ENCODE data around the gene FCHSD2.
"Not testable (repeated sequence)": the region's sequence is repeated elsewhere in the genome, so short reads cannot be mapped to it uniquely, and the experiment has no call there.

Gene FCHSD2

GRCh38 chr11:72828692-72829101 is 313.4 kb downstream of the FCHSD2 start:
- Mint-ChIP-seq H3K9me3 (no peaks in the 10 kb centered on the region), H3K27ac (peak overlapping the region; percentile 63), H3K36me3 (ENCODE audit: low read depth) (peaks cover 40% of the 10 kb centered on the region), H3K4me3 (no peak overlapping the region), H3K4me1 (ENCODE audit: low read depth) (peaks cover 15% of the 10 kb centered on the region), H3K27me3 (ENCODE audit: low read depth) (no peaks in the 10 kb centered on the region)

GRCh38 chr11:72828081-72828567 is 314.0 kb downstream of the FCHSD2 start:
- Mint-ChIP-seq H3K4me1 (ENCODE audit: low read depth) (peaks cover 15% of the 10 kb centered on the region), H3K9me3 (no peaks in the 10 kb centered on the region), H3K36me3 (ENCODE audit: low read depth) (peaks cover 43% of the 10 kb centered on the region), H3K27ac (peak overlapping the region; percentile 77), H3K27me3 (ENCODE audit: low read depth) (no peaks in the 10 kb centered on the region), H3K4me3 (no peak overlapping the region)

GRCh38 chr11:72827656-72828055 is 314.5 kb downstream of the FCHSD2 start:
- H3K27me3 Mint-ChIP-seq (ENCODE audit: low read depth); H3K4me3 Mint-ChIP-seq; H3K9me3 Mint-ChIP-seq: not testable (repeated sequence)
- Mint-ChIP-seq H3K27ac (peak overlapping the region; percentile 77), H3K36me3 (ENCODE audit: low read depth) (peaks cover 40% of the 10 kb centered on the region), H3K4me1 (ENCODE audit: low read depth) (peaks cover 15% of the 10 kb centered on the region)

- Mint-ChIP-seq H3K36me3 (ENCODE audit: low read depth) (peaks cover 41% of the 10 kb centered on the region), H3K27me3 (ENCODE audit: low read depth) (no peaks in the 10 kb centered on the region), H3K9me3 (no peaks in the 10 kb centered on the region)
Observed at GRCh38 chr11:72826942-72827480, 315.1 kb downstream of the FCHSD2 start.

GRCh38 chr11:72826191-72826941 is 315.8 kb downstream of the FCHSD2 start:
- Mint-ChIP-seq H3K9me3 (no peaks in the 10 kb centered on the region), H3K4me3 (no peak overlapping the region), H3K4me1 (ENCODE audit: low read depth) (peaks cover 11% of the 10 kb centered on the region), H3K27me3 (ENCODE audit: low read depth) (no peaks in the 10 kb centered on the region), H3K27ac (no peak overlapping the region), H3K36me3 (ENCODE audit: low read depth) (peaks cover 38% of the 10 kb centered on the region)

More at GRCh38 chr11:72826942-72827480, 315.1 kb downstream of the FCHSD2 start:
- Mint-ChIP-seq H3K4me1 (ENCODE audit: low read depth) (peaks cover 15% of the 10 kb centered on the region), H3K27ac (peak overlapping the region; percentile 77), H3K4me3 (no peak overlapping the region)

- Mint-ChIP-seq H3K36me3 (ENCODE audit: low read depth) (peaks cover 34% of the 10 kb centered on the region), H3K4me3 (no peak overlapping the region), H3K27me3 (ENCODE audit: low read depth) (no peaks in the 10 kb centered on the region), H3K4me1 (ENCODE audit: low read depth) (peaks cover 12% of the 10 kb centered on the region), H3K27ac (peak overlapping the region; percentile 31), H3K9me3 (no peaks in the 10 kb centered on the region)
Observed at GRCh38 chr11:72825661-72826060, 316.5 kb downstream of the FCHSD2 start.

GRCh38 chr11:72824811-72825505 is 317.2 kb downstream of the FCHSD2 start:
- peaks cover 33% of the 10 kb centered on the region for H3K36me3 Mint-ChIP-seq (ENCODE audit: low read depth)
- no peaks in the 10 kb centered on the region for H3K27me3 Mint-ChIP-seq (ENCODE audit: low read depth)
- H3K4me1 Mint-ChIP-seq (ENCODE audit: low read depth), result peaks cover 14% of the 10 kb centered on the region
- H3K9me3 Mint-ChIP-seq, result no peaks in the 10 kb centered on the region
- H3K27ac Mint-ChIP-seq, result peak overlapping the region; percentile 31
- H3K4me3 Mint-ChIP-seq, result no peak overlapping the region

- no peaks in the 10 kb centered on the region for H3K9me3 Mint-ChIP-seq
- no peaks in the 10 kb centered on the region for H3K27me3 Mint-ChIP-seq (ENCODE audit: low read depth)
- H3K4me1 Mint-ChIP-seq (ENCODE audit: low read depth), result peaks cover 14% of the 10 kb centered on the region
- no peak overlapping the region for H3K27ac Mint-ChIP-seq
- H3K36me3 Mint-ChIP-seq (ENCODE audit: low read depth), result peaks cover 34% of the 10 kb centered on the region
- H3K4me3 Mint-ChIP-seq, result no peak overlapping the region
Observed at GRCh38 chr11:72824020-72824419, 318.1 kb downstream of the FCHSD2 start.

GRCh38 chr11:72823105-72823804 is 318.9 kb downstream of the FCHSD2 start:
- Mint-ChIP-seq H3K4me1 (ENCODE audit: low read depth) (peaks cover 11% of the 10 kb centered on the region), H3K36me3 (ENCODE audit: low read depth) (peaks cover 33% of the 10 kb centered on the region), H3K27me3 (ENCODE audit: low read depth) (no peaks in the 10 kb centered on the region), H3K27ac (no peak overlapping the region), H3K4me3 (no peak overlapping the region), H3K9me3 (no peaks in the 10 kb centered on the region)

- Mint-ChIP-seq H3K36me3 (ENCODE audit: low read depth) (peaks cover 39% of the 10 kb centered on the region), H3K4me1 (ENCODE audit: low read depth) (peaks cover 9% of the 10 kb centered on the region)
Observed at GRCh38 chr11:72821920-72822799, 320.0 kb downstream of the FCHSD2 start.

GRCh38 chr11:72821221-72821919 is 320.7 kb downstream of the FCHSD2 start:
- H3K36me3 Mint-ChIP-seq (ENCODE audit: low read depth), result peaks cover 39% of the 10 kb centered on the region
- no peaks in the 10 kb centered on the region for H3K27me3 Mint-ChIP-seq (ENCODE audit: low read depth)
- H3K4me1 Mint-ChIP-seq (ENCODE audit: low read depth), result peaks cover 8% of the 10 kb centered on the region
- no peak overlapping the region for H3K4me3 Mint-ChIP-seq
- H3K27ac Mint-ChIP-seq, result no peak overlapping the region
- no peaks in the 10 kb centered on the region for H3K9me3 Mint-ChIP-seq

More at GRCh38 chr11:72821920-72822799, 320.0 kb downstream of the FCHSD2 start:
- Mint-ChIP-seq H3K27me3 (ENCODE audit: low read depth) (no peaks in the 10 kb centered on the region), H3K9me3 (no peaks in the 10 kb centered on the region), H3K4me3 (no peak overlapping the region), H3K27ac (no peak overlapping the region)

- H3K9me3 Mint-ChIP-seq, result no peaks in the 10 kb centered on the region
- no peak overlapping the region for H3K4me3 Mint-ChIP-seq
- peaks cover 10% of the 10 kb centered on the region for H3K4me1 Mint-ChIP-seq (ENCODE audit: low read depth)
- peaks cover 40% of the 10 kb centered on the region for H3K36me3 Mint-ChIP-seq (ENCODE audit: low read depth)
- H3K27ac Mint-ChIP-seq, result no peak overlapping the region
- no peaks in the 10 kb centered on the region for H3K27me3 Mint-ChIP-seq (ENCODE audit: low read depth)
Observed at GRCh38 chr11:72820439-72821139, 321.5 kb downstream of the FCHSD2 start.

- peaks cover 41% of the 10 kb centered on the region for H3K36me3 Mint-ChIP-seq (ENCODE audit: low read depth)
- H3K9me3 Mint-ChIP-seq, result no peaks in the 10 kb centered on the region
- no peak overlapping the region for H3K27ac Mint-ChIP-seq
- no peaks in the 10 kb centered on the region for H3K27me3 Mint-ChIP-seq (ENCODE audit: low read depth)
- H3K4me1 Mint-ChIP-seq (ENCODE audit: low read depth), result peaks cover 13% of the 10 kb centered on the region
- no peak overlapping the region for H3K4me3 Mint-ChIP-seq
Observed at GRCh38 chr11:72818971-72819370, 323.1 kb downstream of the FCHSD2 start.

All from T-helper 1 cell treated with Interleukin-12 subunit alpha and Interleukin-12 subunit beta and Interleukin-4 antibody, amounts not matched to agents 30 μg/mL and 1 μg/mL, for 36 hours (primary cell).